Endothelial cell of umbilical vein (primary cell): Measurements from ENCODE around the gene XRCC4. TPM values are rescaled to one million over a fixed set of nuclear protein-coding genes. Genes with fewer than 3 reads are reported as not detected.

Experiments used
- BruUV-seq: library from RNA; stranded (reverse); fragments of 400-500 nt; replicated peaks from 2 replicates; lab custom pipeline; 2021; lab: Mats Ljungman, UMichigan
- CTCF ChIA-PET: fragments of 300-600, 350-600 bp; sonication (Branson Sonifier 250); formaldehyde crosslinking; loops from one replicate; lab custom pipeline; 2021; ENCODE audit warnings: antibody characterized with exemption, inconsistent platforms; lab: Charles Lee
- POLR2A ChIA-PET: fragments of 300-600, 350-600 bp; sonication (Branson Sonifier 250); formaldehyde crosslinking; loops from one replicate; lab custom pipeline; 2021; ENCODE audit warnings: antibody characterized with exemption, inconsistent platforms; lab: Charles Lee
- DNase-seq: peaks from one replicate; pipeline ENCODE4 v3.0.0-alpha.2; 2011; ENCODE audit warnings: low read depth, low spot score
- FAIRE-seq: peaks from 2 replicates; lab custom pipeline; 2011; peaks lifted over from hg19 to GRCh38; lab: Jason Lieb, UNC
- H2AFZ ChIP-seq: 2 replicates; pipeline ENCODE4 v1.6.0; 2012; ENCODE audit warnings: low read depth, low read length, control low read depth, inconsistent platforms
- H3K27ac ChIP-seq: 2 replicates; pipeline ENCODE4 v1.5.1; 2011; ENCODE audit warnings: low read depth, mild to moderate bottlenecking, control low read depth, low read length, moderate library complexity; ENCODE audit not compliant: insufficient read depth
- H3K27me3 ChIP-seq, 2 experiments: 2 replicates each; pipeline versions ENCODE4 v1.6.0 to v1.6.1; 2011; ENCODE audit warnings: low read length in 2 of 2, mixed read lengths in 1 of 2; ENCODE audit not compliant: control insufficient read depth in 2 of 2, insufficient read depth in 2 of 2
- H3K36me3 ChIP-seq, 2 experiments: 2 replicates in 1 of 2; 3 replicates in 1 of 2; pipeline ENCODE4 v1.5.1; 2011; ENCODE audit warnings: low read length in 2 of 2, mild to moderate bottlenecking in 1 of 2, moderate library complexity in 1 of 2; ENCODE audit not compliant: control insufficient read depth in 2 of 2, insufficient read depth in 2 of 2; ENCODE audit errors: extremely low read depth in 1 of 2
- H3K4me1 ChIP-seq: 3 replicates; pipeline ENCODE4 v1.5.1; 2011; ENCODE audit warnings: mild to moderate bottlenecking, low read length; ENCODE audit not compliant: control insufficient read depth, insufficient read depth; ENCODE audit errors: extremely low read depth
- H3K4me2 ChIP-seq: 2 replicates; pipeline ENCODE4 v1.6.1; 2011; ENCODE audit warnings: low read length, control low read depth, mixed read lengths; ENCODE audit not compliant: insufficient read depth
- H3K4me3 ChIP-seq, 3 experiments: fragments of 200-600 bp in 1 of 3; sonication (generic), shearing (Covaris generic) in 1 of 3; replicated peaks in 1 of 3; 2 replicates each; pipeline ENCODE4 v1.5.1; 2011 to 2016; ENCODE audit warnings: control low read depth in 3 of 3, low read length in 3 of 3, mild to moderate bottlenecking in 2 of 3, inconsistent platforms in 1 of 3, low read depth in 1 of 3, moderate library complexity in 1 of 3; ENCODE audit not compliant: insufficient read depth in 1 of 3
- H3K79me2 ChIP-seq: 2 replicates; pipeline ENCODE4 v1.6.0; 2012; ENCODE audit warnings: low read length, inconsistent platforms; ENCODE audit not compliant: control insufficient read depth, insufficient read depth
- H3K9ac ChIP-seq: replicated peaks from 2 replicates; pipeline ENCODE3; 2011; ENCODE audit warnings: low read length, control low read depth; ENCODE audit not compliant: insufficient read depth; ENCODE audit errors: extremely low read depth
- H3K9me1 ChIP-seq: replicated peaks from 3 replicates; pipeline ENCODE4 v1.6.0; 2011; ENCODE audit warnings: mild to moderate bottlenecking, low read length; ENCODE audit not compliant: control insufficient read depth, insufficient read depth; ENCODE audit errors: extremely low read depth
- H3K9me3 ChIP-seq: replicated peaks from 2 replicates; pipeline ENCODE4 v1.5.1; 2012; ENCODE audit warnings: low read length, inconsistent platforms; ENCODE audit not compliant: control insufficient read depth, insufficient read depth
- H4K20me1 ChIP-seq: replicated peaks from 2 replicates; pipeline ENCODE3; 2011; ENCODE audit warnings: mild to moderate bottlenecking, low read length; ENCODE audit not compliant: control insufficient read depth, insufficient read depth; ENCODE audit errors: extremely low read depth
- CTCF ChIP-seq, 2 donors: IDR thresholded peaks; 1 replicate in 1 of 2; 2 replicates in 1 of 2; pipeline ENCODE4 v1.5.1; 2011; ENCODE audit warnings: low read length in 2 of 2, mild to moderate bottlenecking in 2 of 2, moderate library complexity in 2 of 2, control low read depth in 1 of 2, inconsistent platforms in 1 of 2, low read depth in 1 of 2; ENCODE audit not compliant: insufficient read depth in 1 of 2; ENCODE audit errors: extremely low read depth in 1 of 2
- EZH2 ChIP-seq: IDR thresholded peaks from 2 replicates; pipeline ENCODE4 v1.6.1; 2012; ENCODE audit warnings: borderline replicate concordance, low read depth, mild to moderate bottlenecking, moderate library complexity, low read length, inconsistent platforms; ENCODE audit not compliant: severe bottlenecking
- FOS ChIP-seq: IDR thresholded peaks from 2 replicates; pipeline ENCODE4 v1.6.1; 2011; ENCODE audit warnings: mild to moderate bottlenecking, low read length, moderate library complexity, borderline replicate concordance; ENCODE audit not compliant: insufficient read depth
- GATA2 ChIP-seq: IDR thresholded peaks from 2 replicates; pipeline ENCODE4 v1.7.0; 2011; ENCODE audit warnings: low read depth, mild to moderate bottlenecking, moderate library complexity, mixed read lengths, low read length; ENCODE audit not compliant: insufficient read length, insufficient read depth
- JUN ChIP-seq: IDR thresholded peaks from 2 replicates; pipeline ENCODE4 v1.6.1; 2011; ENCODE audit warnings: borderline replicate concordance, low read depth; ENCODE audit not compliant: insufficient read length, insufficient read depth
- MAX ChIP-seq: IDR thresholded peaks from 2 replicates; pipeline ENCODE4 v1.6.1; 2011; ENCODE audit not compliant: insufficient read depth, insufficient read length
- MYC ChIP-seq: IDR thresholded peaks from one replicate; pipeline ENCODE4 v1.6.1; 2011; ENCODE audit warnings: mild to moderate bottlenecking, low read depth, low read length
- POLR2A ChIP-seq: IDR thresholded peaks from 2 replicates; pipeline ENCODE4 v1.6.1; 2012; ENCODE audit warnings: low read depth, mild to moderate bottlenecking, control low read depth, low read length
- POLR2AphosphoS5 ChIP-seq: IDR thresholded peaks from 2 replicates; pipeline ENCODE4 v1.6.1; 2012; ENCODE audit warnings: low read depth, mild to moderate bottlenecking, control low read depth, low read length, moderate library complexity; ENCODE audit not compliant: insufficient read depth
- dilution Hi-C: fragments of 300-500 bp; cut with MboI; formaldehyde crosslinking; loops from one replicate; pipeline ENCODE4 v1.15.0; 2019; ENCODE audit warnings: low sequenced_read_pairs; ENCODE audit not compliant: extremely low pct_ligation_motif_present
- intact Hi-C: fragments of 100-400 bp; cut with micrococcal nuclease; formaldehyde crosslinking; loops from one replicate; pipeline ENCODE4 v1.10.0; 2022
- polyA plus RNA-seq, 4 experiments: library from polyadenylated mRNA; depleted of rRNA in 3 of 4; stranded (reverse) in 3 of 4; unstranded in 1 of 4; fragments of >200 nt; gene quantifications; 2 replicates each; pipeline versions ENCODE4 v1.2.1 to v1.2.3, GENCODE V29; 2011 to 2012; ENCODE audit warnings: missing spikeins in 1 of 4
- total RNA-seq: library from RNA; stranded (reverse); gene quantifications from 2 replicates; pipeline ENCODE4 v1.2.3, GENCODE V29; 2021

XRCC4 gene
- total and polyA plus RNA-seq, 2 donors (not counting 3 experiments of a cell fraction or from before 2014, with no cell fraction given), result 1.3 to 7.7 TPM

GRCh38 chr5:83368319-83368718, 291.0 kb downstream of the XRCC4 start:
- DNase-seq, result no peak
- peaks cover 0 to 2% of the 10 kb centered on the region in 2 experiments for H3K27me3 ChIP-seq
- dilution Hi-C loops (no loop called here), intact Hi-C loops (no loop called here)
- H3K79me2 ChIP-seq, result no peaks in the 10 kb centered on the region
- no peaks in the 10 kb centered on the region for H4K20me1 ChIP-seq
- no peaks in the 10 kb centered on the region for H3K9me3 ChIP-seq
- H3K36me3 ChIP-seq, result no peaks in the 10 kb centered on the region
- H3K27ac ChIP-seq, result no peak overlapping the region
- ChIA-PET CTCF (interaction anchor here (0.5 to 1.2 kb wide), 2 partner anchors 61 to 308 kb away, joined by 3 to 4 read pairs; no protein-coding TSS in a partner anchor), POLR2A (no interaction called here)
- H2AFZ ChIP-seq, result no peak overlapping the region
- no peak overlapping the region for H3K4me3 ChIP-seq
- H3K9me1 ChIP-seq, result no peaks in the 10 kb centered on the region
- FAIRE-seq, result no peak
- BruUV-seq, result no TSS peak
- no peaks in the 10 kb centered on the region for H3K4me1 ChIP-seq
- no peak overlapping the region for H3K4me2 ChIP-seq
- no peak overlapping the region for H3K9ac ChIP-seq
- TF ChIP-seq GATA2 (no peak), JUN (no peak), POLR2A (no peak), POLR2AphosphoS5 (no peak), MYC (no peak), MAX (no peak)

GRCh38 chr5:83368835-83369234, 291.5 kb downstream of the XRCC4 start:
- intact Hi-C loops (no loop called here), dilution Hi-C loops (no loop called here)
- H3K4me3 ChIP-seq, result no peak overlapping the region
- no peak overlapping the region for H2AFZ ChIP-seq
- ChIA-PET POLR2A (no interaction called here), CTCF (no interaction called here)
- no peaks in the 10 kb centered on the region for H3K9me1 ChIP-seq
- DNase-seq, result no peak
- no peak overlapping the region for H3K4me2 ChIP-seq
- peaks cover 0 to 2% of the 10 kb centered on the region in 2 experiments for H3K27me3 ChIP-seq
- H3K9ac ChIP-seq, result no peak overlapping the region
- H3K27ac ChIP-seq, result no peak overlapping the region
- no peaks in the 10 kb centered on the region for H3K36me3 ChIP-seq
- TF ChIP-seq MAX (no peak), POLR2AphosphoS5 (no peak), EZH2 (no peak), FOS (no peak), POLR2A (no peak), GATA2 (no peak), MYC (no peak), CTCF (IDR thresholded peaks at IDR 0.05; ENCODE audit: extremely low read depth in 1 of 2, insufficient read depth in 1 of 2, low read depth in 1 of 2, low read length in 2 of 2) (no peak), JUN (no peak)
- H3K9me3 ChIP-seq, result no peaks in the 10 kb centered on the region
- no peaks in the 10 kb centered on the region for H3K79me2 ChIP-seq
- no peaks in the 10 kb centered on the region for H3K4me1 ChIP-seq
- BruUV-seq, result no TSS peak
- FAIRE-seq, result no peak
- no peaks in the 10 kb centered on the region for H4K20me1 ChIP-seq
